NCI-H2196 (cell line): Measurements from ENCODE around the gene POU6F1.

Experiments
- DNase-seq: peaks from one replicate; lab custom pipeline; 2025; ENCODE audit not compliant: unreplicated experiment; lab: John Stamatoyannopoulos, UW

Gene POU6F1

GRCh38 chr12:51197736-51198567 is 19.9 kb downstream of the POU6F1 start:
- DNase-seq, result no peak

- DNase-seq, result no peak
Observed at GRCh38 chr12:51196547-51196946, 21.3 kb downstream of the POU6F1 start.

DNA sequence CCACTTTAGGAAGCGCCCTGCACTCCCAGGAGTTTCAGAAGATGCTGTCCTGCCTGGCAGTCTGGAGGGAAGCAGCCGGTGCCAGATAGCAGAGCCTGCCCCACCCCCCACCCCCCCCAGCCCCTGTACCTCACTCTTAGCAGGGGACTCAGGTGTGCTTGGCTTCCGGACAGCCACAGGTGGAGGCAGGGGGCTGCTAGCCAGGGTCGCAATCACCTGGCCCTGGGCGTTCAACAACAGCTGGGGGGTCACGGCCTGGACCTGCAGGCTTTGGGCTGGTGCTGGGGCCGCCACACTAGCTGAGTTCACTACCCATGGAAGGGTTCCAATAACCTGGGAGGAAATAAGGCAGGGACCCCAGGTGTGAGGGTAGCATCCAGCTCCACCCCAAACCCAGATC is 22.0 kb downstream of the POU6F1 start:
- no peak for DNase-seq

- no peak for DNase-seq
Observed at GRCh38 chr12:51192284-51192671, 25.6 kb downstream of the POU6F1 start.

DNA sequence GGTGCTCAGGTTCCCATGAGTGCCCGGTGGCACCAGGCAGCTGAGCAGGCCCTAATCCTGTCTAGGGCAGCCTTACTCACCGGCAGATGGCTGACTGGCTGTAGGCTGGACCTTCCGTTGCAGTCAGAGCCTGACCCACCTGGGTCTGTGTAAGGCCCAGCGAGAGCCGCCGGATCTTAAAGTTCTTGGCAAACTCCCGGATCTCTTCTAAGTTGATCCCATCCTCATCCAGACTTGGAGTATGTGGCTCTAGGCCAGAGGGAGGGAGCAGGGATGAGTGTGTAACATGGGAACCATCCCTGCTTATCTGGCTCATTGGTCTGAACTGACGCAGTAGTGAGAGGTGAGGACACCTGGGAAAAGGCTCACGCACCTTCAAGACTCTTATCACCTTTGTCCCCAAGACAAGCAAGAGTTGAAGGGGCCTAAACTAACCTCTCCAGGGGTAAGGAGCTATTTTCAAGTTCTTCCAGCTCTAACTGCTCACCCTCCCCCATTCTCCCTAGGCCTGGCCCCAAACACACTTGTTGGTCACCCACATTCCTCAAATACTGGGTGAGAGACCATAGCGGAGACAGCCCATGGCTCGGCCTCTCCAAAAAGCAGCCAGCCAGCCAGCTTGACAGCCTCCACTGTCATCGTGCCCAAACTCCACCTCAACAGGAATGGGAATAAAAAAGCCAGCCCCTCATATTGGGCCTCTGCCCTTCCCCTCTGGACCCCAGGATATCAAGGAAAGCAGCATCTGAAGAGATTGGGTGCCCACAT is 26.2 kb downstream of the POU6F1 start:
- DNase-seq, result no peak

DNA sequence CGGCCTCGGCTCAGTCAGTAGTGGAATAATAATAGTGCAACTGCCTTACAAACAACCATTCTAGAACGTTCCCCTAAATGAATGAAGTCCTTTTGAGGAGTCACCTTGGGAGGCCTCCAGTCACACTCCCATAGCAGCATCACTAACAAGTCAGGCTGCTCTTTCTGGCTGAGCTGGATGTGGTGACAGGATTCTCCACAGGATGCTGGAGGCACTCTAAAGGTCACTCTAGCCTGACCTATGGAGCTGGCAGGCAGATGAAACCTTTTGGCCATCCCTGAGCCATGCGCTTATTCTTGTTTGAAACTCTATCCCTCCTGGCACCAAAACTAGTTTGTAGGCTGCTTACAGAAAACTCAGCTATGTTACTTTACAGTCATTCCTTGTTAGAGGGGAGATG is 27.0 kb downstream of the POU6F1 start:
- peak; percentile 39 for DNase-seq

GRCh38 chr12:51189790-51190355 is 28.0 kb downstream of the POU6F1 start:
- no peak for DNase-seq

GRCh38 chr12:51188359-51189051 is 29.4 kb downstream of the POU6F1 start:
- DNase-seq, result no peak

- no peak for DNase-seq
Observed at GRCh38 chr12:51187370-51187987, 30.4 kb downstream of the POU6F1 start.

DNA sequence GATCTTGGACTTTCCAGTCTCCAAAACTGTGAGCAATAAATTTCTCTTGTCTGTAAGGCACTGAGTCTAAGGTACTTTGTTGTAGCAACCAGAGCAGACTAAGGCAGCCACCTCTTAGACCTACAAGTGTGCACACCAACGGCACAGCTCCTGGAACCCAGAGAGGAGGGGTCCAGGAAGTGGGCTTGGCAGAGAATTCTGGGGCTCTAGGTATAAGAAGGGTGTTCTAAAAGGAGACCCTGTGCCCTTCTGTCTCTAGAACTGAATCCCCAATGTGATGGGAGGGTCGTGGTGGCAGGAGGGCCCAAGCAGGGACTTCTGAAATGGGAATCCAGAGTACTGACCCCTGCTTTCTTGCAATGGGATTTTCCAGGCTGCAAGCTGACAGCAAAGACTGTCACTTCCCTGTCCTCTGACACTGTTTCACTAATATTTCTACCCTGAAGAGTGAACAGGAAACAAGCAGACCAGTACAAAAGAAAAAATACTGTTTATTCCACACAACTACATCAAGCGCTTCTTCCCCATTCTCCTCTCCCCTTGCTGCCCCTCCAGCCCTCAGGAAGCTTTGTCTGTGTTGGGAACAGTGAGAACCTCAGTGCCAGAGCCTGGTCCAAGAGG is 31.3 kb downstream of the POU6F1 start:
- no peak for DNase-seq

DNA sequence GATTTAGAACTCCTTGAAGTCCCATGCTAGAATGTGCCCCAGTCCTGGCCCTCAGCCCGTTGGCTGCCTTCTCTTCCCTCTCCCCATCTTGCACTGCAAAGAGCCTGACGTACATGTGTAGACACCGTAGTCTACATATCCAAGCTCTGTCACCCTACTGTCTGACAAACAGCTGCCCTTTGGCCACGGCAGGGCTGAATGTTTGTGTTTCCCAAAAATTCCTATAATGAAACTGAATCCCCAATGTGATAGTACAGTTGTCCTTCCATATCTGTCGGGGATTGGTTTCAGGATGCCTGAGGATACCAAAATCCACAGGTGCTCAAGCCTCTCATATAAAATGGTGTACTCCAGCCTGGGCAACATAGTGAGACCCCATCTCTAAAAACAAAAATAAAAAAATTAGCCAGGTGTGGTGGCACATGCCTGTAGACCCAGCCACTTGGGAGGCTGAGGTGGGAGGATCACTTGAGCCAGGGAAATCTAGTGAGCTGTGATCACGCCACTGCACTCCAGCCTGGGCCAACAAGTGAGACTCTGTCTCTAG is 32.6 kb downstream of the POU6F1 start:
- no peak for DNase-seq

DNA sequence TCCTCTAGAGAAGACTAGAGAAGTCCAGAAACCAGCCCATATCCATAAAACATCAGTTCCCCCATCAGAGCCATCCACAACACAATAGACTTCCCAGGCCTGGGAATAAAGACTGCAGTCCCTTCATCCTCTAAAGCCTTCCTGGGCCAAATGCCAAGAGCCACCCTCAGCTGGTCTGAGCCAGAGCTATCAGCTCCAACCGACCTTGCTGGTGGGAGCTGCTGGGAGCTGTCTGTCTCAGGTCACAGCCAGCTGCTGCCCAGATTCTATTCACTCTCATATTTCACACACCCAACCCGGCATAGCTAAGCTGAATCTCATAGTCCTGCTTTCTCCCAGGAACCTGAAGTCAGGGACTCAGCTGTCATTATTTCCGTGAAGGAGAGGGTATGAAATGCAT is 34.0 kb downstream of the POU6F1 start:
- peak; percentile 81 for DNase-seq

- no peak for DNase-seq
Observed at GRCh38 chr12:51183349-51183748, 34.5 kb downstream of the POU6F1 start.

DNA sequence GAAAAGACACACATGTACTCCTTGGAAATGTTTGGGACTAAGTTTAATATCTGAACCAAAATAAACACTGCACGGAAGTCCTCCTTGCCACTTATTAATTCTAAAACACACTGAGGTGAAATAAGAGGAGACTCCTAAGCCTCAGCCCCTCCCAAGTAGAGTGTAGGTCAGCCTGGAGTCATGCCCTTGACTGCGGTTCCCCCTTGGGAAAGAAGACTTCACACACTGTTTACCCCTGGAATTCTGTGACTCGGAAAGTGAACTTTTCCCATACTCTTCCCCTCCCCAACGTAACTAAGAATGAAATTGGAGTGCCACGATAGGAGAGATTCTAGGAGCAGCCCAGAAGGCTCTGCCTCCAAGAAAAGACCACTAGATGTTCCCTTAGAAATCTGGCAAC is 36.3 kb downstream of the POU6F1 start:
- no peak for DNase-seq

DNA sequence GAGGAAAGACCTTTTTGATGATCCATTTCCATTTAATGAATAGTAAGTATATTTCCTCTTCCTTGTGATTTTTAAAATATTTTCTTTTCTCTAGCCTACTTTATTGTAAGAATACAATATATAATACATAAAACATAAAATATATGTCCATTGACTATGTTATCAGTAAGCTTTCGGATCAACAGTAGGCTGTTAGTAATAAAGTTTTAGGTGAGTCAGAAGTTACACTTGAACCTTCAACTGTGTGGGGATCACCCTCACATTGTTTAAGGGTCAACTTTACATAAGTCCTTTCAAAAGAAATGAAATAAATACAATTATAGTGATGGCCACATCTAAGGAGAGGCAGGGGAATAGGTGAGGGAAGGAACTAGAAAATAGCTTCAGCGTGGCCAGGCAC is 40.0 kb downstream of the POU6F1 start:
- DNase-seq, result no peak

DNA sequence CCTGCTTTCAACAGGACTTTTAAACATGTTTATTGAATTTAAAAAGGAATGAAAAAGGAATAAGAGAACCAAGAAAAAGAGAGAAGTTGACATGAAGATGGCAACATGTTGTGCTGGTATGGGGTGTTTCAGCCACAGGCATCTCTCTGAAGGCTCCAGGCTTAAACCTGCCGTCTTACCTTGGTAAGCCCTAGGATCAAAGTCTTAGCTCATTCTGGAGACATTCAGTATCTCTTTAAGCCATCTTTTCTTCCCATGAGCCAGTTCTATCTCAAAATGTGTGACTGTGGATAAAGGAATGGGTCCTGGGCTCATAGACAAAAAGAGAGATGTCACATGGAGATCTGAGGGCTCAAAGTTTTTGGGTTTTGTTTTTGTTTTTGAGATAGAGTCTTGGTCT is 43.4 kb downstream of the POU6F1 start:
- no peak for DNase-seq

DNA sequence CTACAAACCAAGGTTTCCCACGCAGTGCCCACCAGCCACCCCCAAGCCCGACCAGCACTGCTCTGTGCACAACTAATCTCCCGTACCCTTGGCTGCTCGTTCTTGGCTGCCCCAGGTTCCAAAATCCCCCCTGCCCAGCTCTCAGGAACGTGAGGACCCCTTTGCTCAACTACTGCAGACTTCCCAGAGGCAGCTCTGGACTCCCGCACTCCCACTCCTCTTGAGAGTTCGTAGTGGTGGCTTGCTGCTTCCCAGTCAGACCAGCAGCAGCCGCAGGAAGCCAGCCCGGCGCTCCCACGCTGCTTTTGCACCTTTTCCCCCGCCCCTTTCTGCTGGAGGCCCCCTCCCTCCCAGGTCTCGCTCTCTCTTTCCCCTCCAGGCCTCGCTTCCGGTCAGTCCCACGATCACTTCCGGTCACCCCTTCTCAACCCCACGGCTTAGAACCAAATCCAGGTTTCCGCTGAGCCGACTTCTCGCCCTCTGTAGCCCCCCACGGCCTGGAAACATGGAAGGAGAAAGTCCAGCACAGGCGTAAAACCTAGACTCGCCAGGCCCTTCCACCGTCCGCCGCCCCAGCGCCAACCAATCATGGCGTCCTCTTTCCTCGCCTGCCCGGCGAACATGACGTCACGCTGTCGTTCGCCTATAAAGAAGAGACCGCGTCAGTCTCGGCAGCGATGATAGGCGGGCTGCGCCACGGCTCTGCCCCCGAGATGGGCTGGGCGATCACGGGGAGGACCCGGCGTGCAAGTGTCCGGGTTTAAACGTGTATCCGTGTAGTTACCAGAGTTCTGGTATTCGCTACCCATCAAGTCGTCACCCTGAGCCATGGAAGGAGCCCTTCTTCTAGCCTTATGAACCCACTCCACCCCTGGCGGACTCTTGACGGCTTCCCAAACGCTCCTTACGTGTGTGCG is 45.1 kb downstream of the POU6F1 start, which contains the start of gene TFCP2:
TFCP2 (minus strand) TSS at position 621 of the 917 bp plus-strand sequence. CDS start 713 bp downstream, outside the sequence.
- peak; percentile 98 for DNase-seq

- no peak for DNase-seq
Observed at GRCh38 chr12:51171884-51172514, 45.9 kb downstream of the POU6F1 start.

- DNase-seq, result no peak
Observed at GRCh38 chr12:51163795-51164194, 54.1 kb downstream of the POU6F1 start.
